Measurements from ENCODE around the gene EVA1B.

Gene EVA1B

GRCh38 chr1:36297062-36297461 lies 26.4 kb downstream of the EVA1B start:
- H2AFZ ChIP-seq (ENCODE audit: insufficient read depth, low read length, poor library complexity) = no peak overlapping the region
- H3K27ac ChIP-seq (ENCODE audit: low read depth, low read length) = no peak overlapping the region
- no peak overlapping the region for H2BK120ac ChIP-seq (ENCODE audit: insufficient read depth, low read length, poor library complexity)
- no peak overlapping the region for H2BK12ac ChIP-seq (ENCODE audit: low read length)
- H3K4me3 ChIP-seq (ENCODE audit: low read depth, low read length) = no peak overlapping the region
- no peaks in the 10 kb centered on the region for H3K27me3 ChIP-seq (ENCODE audit: insufficient read depth, low read length)
- no peak overlapping the region for H4K91ac ChIP-seq (ENCODE audit: low read depth, low read length)
- no peak overlapping the region for H4K8ac ChIP-seq (ENCODE audit: low read depth, low read length)
- no peak overlapping the region for H3K4ac ChIP-seq (ENCODE audit: low read depth, low read length)
- WGBS (ENCODE audit: extremely low coverage, insufficient coverage, insufficient read length) = no CpG with 5 or more reads among the region's 2 CpGs
- no peaks in the 10 kb centered on the region for H3K79me1 ChIP-seq (ENCODE audit: low read length)
- no peak overlapping the region for H3K18ac ChIP-seq (ENCODE audit: low read length)
- H3K14ac ChIP-seq (ENCODE audit: low read length) = no peak overlapping the region
- H3K36me3 ChIP-seq (ENCODE audit: control insufficient read depth in 1 of 2, insufficient read depth in 2 of 2, low read length in 2 of 2) = peaks cover 34 to 53% of the 10 kb centered on the region in 2 experiments
- no peak overlapping the region for H3K23ac ChIP-seq (ENCODE audit: low read length)
- H3K9ac ChIP-seq (ENCODE audit: low read length) = no peak overlapping the region
- no peak overlapping the region for H4K12ac ChIP-seq (ENCODE audit: low read depth, low read length)
- no peak overlapping the region for H2AK5ac ChIP-seq (ENCODE audit: low read length)
- no peaks in the 10 kb centered on the region for H3K4me1 ChIP-seq (ENCODE audit: control insufficient read depth in 1 of 2, insufficient read depth in 2 of 2, low read length in 2 of 2)
- H3K9me3 ChIP-seq (ENCODE audit: insufficient read depth, low read depth, low read length) = no peaks in the 10 kb centered on the region
- H2BK5ac ChIP-seq (ENCODE audit: low read depth, low read length, poor library complexity) = no peak overlapping the region
- H3K4me2 ChIP-seq (ENCODE audit: low read length) = no peak overlapping the region
- peak in 1 of 2 donors; percentile 35 for DNase-seq
- no peaks in the 10 kb centered on the region for H3K79me2 ChIP-seq (ENCODE audit: control insufficient read depth, insufficient read depth, low read length, poor library complexity)

- Histone ChIP-seq H3K4ac (ENCODE audit: low read depth, low read length) (no peak overlapping the region), H3K4me1 (ENCODE audit: control insufficient read depth in 1 of 2, insufficient read depth in 2 of 2, low read length in 2 of 2) (no peaks in the 10 kb centered on the region), H2AFZ (ENCODE audit: insufficient read depth, low read length, poor library complexity) (no peak overlapping the region), H2AK5ac (ENCODE audit: low read length) (no peak overlapping the region), H2BK12ac (ENCODE audit: low read length) (no peak overlapping the region), H3K14ac (ENCODE audit: low read length) (no peak overlapping the region), H3K79me2 (ENCODE audit: control insufficient read depth, insufficient read depth, low read length, poor library complexity) (no peaks in the 10 kb centered on the region), H4K8ac (ENCODE audit: low read depth, low read length) (no peak overlapping the region), H3K4me2 (ENCODE audit: low read length) (no peak overlapping the region), H3K9ac (ENCODE audit: low read length) (no peak overlapping the region), H3K36me3 (ENCODE audit: control insufficient read depth in 1 of 2, insufficient read depth in 2 of 2, low read length in 2 of 2) (peaks cover 35 to 50% of the 10 kb centered on the region in 2 experiments), H3K18ac (ENCODE audit: low read length) (no peak overlapping the region), H2BK5ac (ENCODE audit: low read depth, low read length, poor library complexity) (no peak overlapping the region), H4K91ac (ENCODE audit: low read depth, low read length) (no peak overlapping the region), H4K12ac (ENCODE audit: low read depth, low read length) (no peak overlapping the region), H3K23ac (ENCODE audit: low read length) (no peak overlapping the region), H3K79me1 (ENCODE audit: low read length) (no peaks in the 10 kb centered on the region), H3K27ac (ENCODE audit: low read depth, low read length) (no peak overlapping the region), H3K4me3 (ENCODE audit: low read depth, low read length) (no peak overlapping the region), H2BK120ac (ENCODE audit: insufficient read depth, low read length, poor library complexity) (no peak overlapping the region), H3K9me3 (ENCODE audit: insufficient read depth, low read depth, low read length) (no peaks in the 10 kb centered on the region), H3K27me3 (ENCODE audit: insufficient read depth, low read length) (no peaks in the 10 kb centered on the region)
- peak; percentile 47 to 73 for DNase-seq
- no CpG with 5 or more reads among the region's 2 CpGs for WGBS (ENCODE audit: extremely low coverage, insufficient coverage, insufficient read length)
Measured at GRCh38 chr1:36295390-36295789, 28.1 kb downstream of the EVA1B start.

GRCh38 chr1:36287595-36287994 lies 35.9 kb downstream of the EVA1B start:
- no CpG with 5 or more reads among the region's 5 CpGs for WGBS (ENCODE audit: extremely low coverage, insufficient coverage, insufficient read length)

GRCh38 chr1:36286802-36287201 lies 36.6 kb downstream of the EVA1B start:
- Histone ChIP-seq H3K79me1 (ENCODE audit: low read length) (no peaks in the 10 kb centered on the region), H3K9ac (ENCODE audit: low read length) (no peak overlapping the region), H3K18ac (ENCODE audit: low read length) (no peak overlapping the region), H2AFZ (ENCODE audit: insufficient read depth, low read length, poor library complexity) (no peak overlapping the region), H3K23ac (ENCODE audit: low read length) (no peak overlapping the region), H2BK12ac (ENCODE audit: low read length) (no peak overlapping the region), H2AK5ac (ENCODE audit: low read length) (no peak overlapping the region), H2BK120ac (ENCODE audit: insufficient read depth, low read length, poor library complexity) (no peak overlapping the region), H3K36me3 (ENCODE audit: control insufficient read depth in 1 of 2, insufficient read depth in 2 of 2, low read length in 2 of 2) (peaks cover 30 to 52% of the 10 kb centered on the region in 2 experiments), H3K14ac (ENCODE audit: low read length) (no peak overlapping the region), H3K4me3 (ENCODE audit: low read depth, low read length) (no peak overlapping the region), H4K8ac (ENCODE audit: low read depth, low read length) (no peak overlapping the region), H4K91ac (ENCODE audit: low read depth, low read length) (no peak overlapping the region), H3K4me2 (ENCODE audit: low read length) (no peak overlapping the region), H4K12ac (ENCODE audit: low read depth, low read length) (no peak overlapping the region), H3K4me1 (ENCODE audit: control insufficient read depth in 1 of 2, insufficient read depth in 2 of 2, low read length in 2 of 2) (no peaks in the 10 kb centered on the region), H3K27ac (ENCODE audit: low read depth, low read length) (no peak overlapping the region), H3K79me2 (ENCODE audit: control insufficient read depth, insufficient read depth, low read length, poor library complexity) (no peaks in the 10 kb centered on the region), H3K4ac (ENCODE audit: low read depth, low read length) (no peak overlapping the region), H2BK5ac (ENCODE audit: low read depth, low read length, poor library complexity) (no peak overlapping the region), H3K9me3 (ENCODE audit: insufficient read depth, low read depth, low read length) (no peaks in the 10 kb centered on the region), H3K27me3 (ENCODE audit: insufficient read depth, low read length) (no peaks in the 10 kb centered on the region)
- DNase-seq = no peak
- WGBS (ENCODE audit: extremely low coverage, insufficient coverage, insufficient read length) = no CpG with 5 or more reads among the region's 13 CpGs

More at GRCh38 chr1:36287595-36287994, 35.9 kb downstream of the EVA1B start:
- Histone ChIP-seq H3K4me2 (ENCODE audit: low read length) (no peak overlapping the region), H3K36me3 (ENCODE audit: control insufficient read depth in 1 of 2, insufficient read depth in 2 of 2, low read length in 2 of 2) (peaks cover 33 to 53% of the 10 kb centered on the region in 2 experiments), H2BK12ac (ENCODE audit: low read length) (no peak overlapping the region), H3K14ac (ENCODE audit: low read length) (no peak overlapping the region), H3K79me2 (ENCODE audit: control insufficient read depth, insufficient read depth, low read length, poor library complexity) (no peaks in the 10 kb centered on the region), H3K4ac (ENCODE audit: low read depth, low read length) (no peak overlapping the region), H4K91ac (ENCODE audit: low read depth, low read length) (no peak overlapping the region), H3K27me3 (ENCODE audit: insufficient read depth, low read length) (no peaks in the 10 kb centered on the region), H3K23ac (ENCODE audit: low read length) (no peak overlapping the region), H3K79me1 (ENCODE audit: low read length) (no peaks in the 10 kb centered on the region), H2AK5ac (ENCODE audit: low read length) (no peak overlapping the region), H2BK5ac (ENCODE audit: low read depth, low read length, poor library complexity) (no peak overlapping the region), H4K8ac (ENCODE audit: low read depth, low read length) (no peak overlapping the region), H3K9ac (ENCODE audit: low read length) (no peak overlapping the region), H3K9me3 (ENCODE audit: insufficient read depth, low read depth, low read length) (no peaks in the 10 kb centered on the region), H3K4me1 (ENCODE audit: control insufficient read depth in 1 of 2, insufficient read depth in 2 of 2, low read length in 2 of 2) (no peaks in the 10 kb centered on the region), H3K4me3 (ENCODE audit: low read depth, low read length) (no peak overlapping the region), H4K12ac (ENCODE audit: low read depth, low read length) (no peak overlapping the region), H2AFZ (ENCODE audit: insufficient read depth, low read length, poor library complexity) (no peak overlapping the region), H3K27ac (ENCODE audit: low read depth, low read length) (no peak overlapping the region), H2BK120ac (ENCODE audit: insufficient read depth, low read length, poor library complexity) (no peak overlapping the region), H3K18ac (ENCODE audit: low read length) (no peak overlapping the region)
- no peak for DNase-seq

Data from trophoblast cell (in vitro differentiated cells and primary cell).